ENCODE measurements around the gene TGFB1. TPM values are rescaled to one million over a fixed set of nuclear protein-coding genes. Genes with fewer than 3 reads are reported as not detected.

Gene TGFB1
- total and polyA plus RNA-seq, 9 of the 15 experiments (the other 6 are each of a cell fraction or from before 2014, with no cell fraction given) = 0.24 to 159 (median 17.2) TPM

GRCh38 chr19:41377977-41378709 lies 24.4 kb upstream of the TGFB1 start (continued):
- TF ChIP-seq, protein P1, sequence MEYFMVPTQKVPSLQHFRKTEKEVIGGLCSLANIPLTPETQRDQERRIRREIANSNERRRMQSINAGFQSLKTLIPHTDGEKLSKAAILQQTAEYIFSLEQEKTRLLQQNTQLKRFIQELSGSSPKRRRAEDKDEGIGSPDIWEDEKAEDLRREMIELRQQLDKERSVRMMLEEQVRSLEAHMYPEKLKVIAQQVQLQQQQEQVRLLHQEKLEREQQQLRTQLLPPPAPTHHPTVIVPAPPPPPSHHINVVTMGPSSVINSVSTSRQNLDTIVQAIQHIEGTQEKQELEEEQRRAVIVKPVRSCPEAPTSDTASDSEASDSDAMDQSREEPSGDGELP (CRISPR knock-in tag; IDR thresholded peaks at IDR 0.05; ENCODE audit: borderline replicate concordance) = peak; percentile 31; the same call in 1 of the 2 replicates
- TF ChIP-seq ZNF395 (CRISPR knock-in tag; IDR thresholded peaks at IDR 0.05) (no peak), LEF1 (IDR thresholded peaks at IDR 0.05) (no peak), ZNF445 (CRISPR knock-in tag; IDR thresholded peaks at IDR 0.05; ENCODE audit: low read depth) (no peak)

DNA sequence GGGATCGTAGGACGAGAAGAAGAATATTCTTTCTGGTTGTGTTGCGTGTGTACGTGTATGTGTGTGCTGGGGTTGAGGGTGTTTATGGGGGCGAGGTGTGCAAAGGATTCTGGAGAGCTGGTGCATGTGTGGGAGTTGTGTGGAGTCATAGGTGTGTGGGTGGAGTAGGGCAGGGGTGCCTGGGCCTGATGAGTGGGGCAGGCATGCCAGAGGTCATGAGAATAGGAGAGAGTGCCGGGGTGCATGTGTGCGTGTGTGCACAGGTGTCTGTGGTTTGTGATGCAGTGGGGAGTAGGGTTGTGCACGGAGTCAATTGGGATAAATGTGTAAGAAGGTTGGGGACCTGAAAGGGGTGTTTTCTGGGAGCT lies 23.3 kb upstream of the TGFB1 start:
- Histone ChIP-seq H3K36me3 (ENCODE audit: control insufficient read depth, insufficient read depth, low read length) (0 out of 3 replicates have a peak, but pooled peaks cover 3% of the 10 kb centered on the region), H3K9me1 (ENCODE audit: control insufficient read depth, insufficient read depth, low read length) (no peaks in the 10 kb centered on the region), H3K4me2 (ENCODE audit: insufficient read depth, low read length) (no peak overlapping the region), H3K27me3 (ENCODE audit: control insufficient read depth in 2 of 2, insufficient read depth in 2 of 2, low read length in 2 of 2) (no peaks in the 10 kb centered on the region), H4K20me1 (replicated peaks; ENCODE audit: control insufficient read depth, insufficient read depth, low read length) (no peaks in the 10 kb centered on the region), H3K4me1 (replicated peaks in 1 of 2; ENCODE audit: control insufficient read depth in 2 of 2, insufficient read depth in 2 of 2, low read length in 2 of 2) (peaks cover 0 to 19% of the 10 kb centered on the region in 2 experiments; a peak in 3 of 5 replicates), H3K4me3 (no peak overlapping the region), H3K9me3 (replicated peaks; ENCODE audit: control insufficient read depth, insufficient read depth, low read depth, low read length) (no peaks in the 10 kb centered on the region), H3K9ac (ENCODE audit: insufficient read depth in 1 of 2, low read depth in 2 of 2, low read length in 2 of 2) (0 out of 4 replicates have a peak overlapping the region, but pooled peaks of 1 of the 2 experiments have one; percentile 26), H3K27ac (ENCODE audit: extremely low read depth, low read depth, low read length) (no peak overlapping the region), H2AFZ (ENCODE audit: low read depth, low read length) (no peak overlapping the region), H3K79me2 (ENCODE audit: control insufficient read depth, insufficient read depth, low read length) (peaks cover 6% of the 10 kb centered on the region; the same call in 1 of the 3 replicates)
- 77% methylated on average over 3 of the region's 8 CpGs for WGBS (ENCODE audit: insufficient coverage, low coverage, missing lambda C conversion rate)
- BruUV-seq (replicated peaks) = no TSS peak
- intact Hi-C loops (cut with micrococcal nuclease) (no loop called here), in situ Hi-C loops (cut with MboI) (no loop called here)
- CTCF ChIA-PET (ENCODE audit: low intra/inter-chr PET ratio) = no interaction called here
- ATAC-seq (no peak), FAIRE-seq (no peak), DNase-seq (ENCODE audit: extremely low read depth in 1 of 4, low spot score in 3 of 4) (no peak)
- POLR2A ChIA-PET = no interaction called here
- TF ChIP-seq PTRF (tag; IDR thresholded peaks at IDR 0.05) (no peak), MTA3 (IDR thresholded peaks at IDR 0.05; ENCODE audit: borderline replicate concordance) (no peak), POLR2A (conservative IDR thresholded peaks at IDR 0.05) (peak; percentile 33; the same call in 1 of the 2 replicates), ZNF561 (CRISPR knock-in tag; conservative IDR thresholded peaks at IDR 0.05) (no peak), CHD4 (IDR thresholded peaks at IDR 0.05; ENCODE audit: insufficient read depth, insufficient replicate concordance, low read depth, low read length, poor library complexity, severe bottlenecking) (no peak), EGR1 (conservative IDR thresholded peaks at IDR 0.05) (peak; percentile 87), ZNF79 (CRISPR knock-in tag; IDR thresholded peaks at IDR 0.05; ENCODE audit: low read depth) (no peak), XRCC4 (IDR thresholded peaks at IDR 0.05; ENCODE audit: extremely low read depth, insufficient read depth, insufficient read length) (no peak), IRF2 (CRISPR knock-in tag; IDR thresholded peaks at IDR 0.05) (no peak), KDM5B (IDR thresholded peaks at IDR 0.05; ENCODE audit: insufficient replicate concordance, low read depth, low read length) (no peak)
- TF ChIP-seq, protein P2, sequence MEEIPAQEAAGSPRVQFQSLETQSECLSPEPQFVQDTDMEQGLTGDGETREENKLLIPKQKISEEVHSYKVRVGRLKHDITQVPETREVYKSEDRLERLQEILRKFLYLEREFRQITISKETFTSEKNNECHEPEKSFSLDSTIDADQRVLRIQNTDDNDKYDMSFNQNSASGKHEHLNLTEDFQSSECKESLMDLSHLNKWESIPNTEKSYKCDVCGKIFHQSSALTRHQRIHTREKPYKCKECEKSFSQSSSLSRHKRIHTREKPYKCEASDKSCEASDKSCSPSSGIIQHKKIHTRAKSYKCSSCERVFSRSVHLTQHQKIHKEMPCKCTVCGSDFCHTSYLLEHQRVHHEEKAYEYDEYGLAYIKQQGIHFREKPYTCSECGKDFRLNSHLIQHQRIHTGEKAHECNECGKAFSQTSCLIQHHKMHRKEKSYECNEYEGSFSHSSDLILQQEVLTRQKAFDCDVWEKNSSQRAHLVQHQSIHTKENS (CRISPR knock-in tag; IDR thresholded peaks at IDR 0.05) = no peak
- TF ChIP-seq, protein P3, sequence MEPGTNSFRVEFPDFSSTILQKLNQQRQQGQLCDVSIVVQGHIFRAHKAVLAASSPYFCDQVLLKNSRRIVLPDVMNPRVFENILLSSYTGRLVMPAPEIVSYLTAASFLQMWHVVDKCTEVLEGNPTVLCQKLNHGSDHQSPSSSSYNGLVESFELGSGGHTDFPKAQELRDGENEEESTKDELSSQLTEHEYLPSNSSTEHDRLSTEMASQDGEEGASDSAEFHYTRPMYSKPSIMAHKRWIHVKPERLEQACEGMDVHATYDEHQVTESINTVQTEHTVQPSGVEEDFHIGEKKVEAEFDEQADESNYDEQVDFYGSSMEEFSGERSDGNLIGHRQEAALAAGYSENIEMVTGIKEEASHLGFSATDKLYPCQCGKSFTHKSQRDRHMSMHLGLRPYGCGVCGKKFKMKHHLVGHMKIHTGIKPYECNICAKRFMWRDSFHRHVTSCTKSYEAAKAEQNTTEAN (CRISPR knock-in tag; IDR thresholded peaks at IDR 0.05) = no peak
